GM13977 (cell line): Measurements from ENCODE around the gene THBS1.

Source experiments
- DNase-seq: peaks from one replicate; pipeline ENCODE4 v3.0.0; 2012; ENCODE audit warnings: low spot score
- in situ Hi-C: fragments of 300-500 bp; cut with MboI; formaldehyde crosslinking; loops from one replicate; pipeline ENCODE4 v1.12.0; 2022; ENCODE audit warnings: low sequenced_read_pairs, low pct_unique_long_range_greater_than_20kb, mixed read lengths, inconsistent platforms; ENCODE audit not compliant: unreplicated experiment
- TF ChIP-seq, protein P1 (sequence below): IDR thresholded peaks from 2 replicates; pipeline ENCODE4 v1.5.1; 2012; ENCODE audit warnings: mild to moderate bottlenecking, control low read depth; ENCODE audit not compliant: insufficient read depth; ENCODE audit errors: extremely low read depth, missing control alignments

THBS1 gene

DNA sequence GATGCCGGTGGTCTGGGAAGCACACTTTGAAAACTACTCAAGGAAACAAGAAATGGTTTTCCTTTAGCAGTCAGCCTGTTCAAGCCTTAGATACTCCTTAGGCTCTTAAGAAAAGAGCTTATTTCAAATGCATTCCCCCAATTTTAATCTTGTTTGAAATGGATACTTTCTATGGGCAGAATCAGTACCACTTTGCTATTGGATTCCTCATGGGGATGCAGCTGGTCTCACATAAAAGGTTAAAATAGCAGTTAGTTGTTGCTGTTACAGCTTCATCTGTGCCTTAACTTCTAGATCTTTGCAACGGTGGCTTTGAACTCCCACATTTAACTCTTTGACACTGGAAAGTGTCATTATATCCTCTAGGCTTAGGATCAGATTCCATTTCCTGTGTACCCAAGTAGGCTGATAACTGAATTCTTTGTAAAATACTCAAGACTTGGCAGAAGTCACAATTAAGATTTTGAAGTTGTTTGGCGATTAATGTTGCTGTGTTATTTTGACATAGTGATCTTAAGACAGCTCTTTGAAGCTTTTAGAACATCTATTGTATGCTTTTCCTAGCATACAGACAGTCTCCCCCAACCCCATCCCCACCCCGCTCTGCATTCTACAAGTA is 2.2 kb downstream of the THBS1 start:
- no peak for DNase-seq
- TF ChIP-seq, protein P1, sequence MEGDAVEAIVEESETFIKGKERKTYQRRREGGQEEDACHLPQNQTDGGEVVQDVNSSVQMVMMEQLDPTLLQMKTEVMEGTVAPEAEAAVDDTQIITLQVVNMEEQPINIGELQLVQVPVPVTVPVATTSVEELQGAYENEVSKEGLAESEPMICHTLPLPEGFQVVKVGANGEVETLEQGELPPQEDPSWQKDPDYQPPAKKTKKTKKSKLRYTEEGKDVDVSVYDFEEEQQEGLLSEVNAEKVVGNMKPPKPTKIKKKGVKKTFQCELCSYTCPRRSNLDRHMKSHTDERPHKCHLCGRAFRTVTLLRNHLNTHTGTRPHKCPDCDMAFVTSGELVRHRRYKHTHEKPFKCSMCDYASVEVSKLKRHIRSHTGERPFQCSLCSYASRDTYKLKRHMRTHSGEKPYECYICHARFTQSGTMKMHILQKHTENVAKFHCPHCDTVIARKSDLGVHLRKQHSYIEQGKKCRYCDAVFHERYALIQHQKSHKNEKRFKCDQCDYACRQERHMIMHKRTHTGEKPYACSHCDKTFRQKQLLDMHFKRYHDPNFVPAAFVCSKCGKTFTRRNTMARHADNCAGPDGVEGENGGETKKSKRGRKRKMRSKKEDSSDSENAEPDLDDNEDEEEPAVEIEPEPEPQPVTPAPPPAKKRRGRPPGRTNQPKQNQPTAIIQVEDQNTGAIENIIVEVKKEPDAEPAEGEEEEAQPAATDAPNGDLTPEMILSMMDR, result no peak
- in situ Hi-C loops, result loop anchor here (25.0 kb wide), 2 partner anchors 221 to 471 kb away; no protein-coding TSS in a partner anchor

DNA sequence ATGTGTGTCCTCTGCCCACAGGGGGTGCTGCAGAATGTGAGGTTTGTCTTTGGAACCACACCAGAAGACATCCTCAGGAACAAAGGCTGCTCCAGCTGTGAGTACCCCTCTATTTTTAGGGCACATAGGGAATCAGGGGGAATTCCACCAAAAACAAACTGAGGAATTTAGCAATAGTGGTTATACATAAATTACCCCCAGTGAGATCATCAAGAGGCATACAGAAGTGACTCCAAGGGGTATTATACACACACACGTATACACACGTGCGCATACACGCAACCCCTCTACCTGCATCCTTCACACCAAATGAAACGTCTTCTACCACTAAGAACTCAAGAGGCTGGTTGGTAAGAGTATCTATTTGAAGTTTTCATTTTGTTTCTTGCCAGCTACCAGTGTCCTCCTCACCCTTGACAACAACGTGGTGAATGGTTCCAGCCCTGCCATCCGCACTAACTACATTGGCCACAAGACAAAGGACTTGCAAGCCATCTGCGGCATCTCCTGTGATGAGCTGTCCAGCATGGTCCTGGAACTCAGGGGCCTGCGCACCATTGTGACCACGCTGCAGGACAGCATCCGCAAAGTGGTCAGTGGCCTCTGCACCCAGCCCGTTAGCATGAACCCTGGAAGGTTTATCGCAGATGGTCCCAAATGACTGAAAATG is 2.9 kb downstream of the THBS1 start:
- in situ Hi-C loops, result loop anchor here (25.0 kb wide), 2 partner anchors 221 to 471 kb away; no protein-coding TSS in a partner anchor
- TF ChIP-seq, protein P1, result peak; percentile 47
- DNase-seq, result peak; percentile 51

DNA sequence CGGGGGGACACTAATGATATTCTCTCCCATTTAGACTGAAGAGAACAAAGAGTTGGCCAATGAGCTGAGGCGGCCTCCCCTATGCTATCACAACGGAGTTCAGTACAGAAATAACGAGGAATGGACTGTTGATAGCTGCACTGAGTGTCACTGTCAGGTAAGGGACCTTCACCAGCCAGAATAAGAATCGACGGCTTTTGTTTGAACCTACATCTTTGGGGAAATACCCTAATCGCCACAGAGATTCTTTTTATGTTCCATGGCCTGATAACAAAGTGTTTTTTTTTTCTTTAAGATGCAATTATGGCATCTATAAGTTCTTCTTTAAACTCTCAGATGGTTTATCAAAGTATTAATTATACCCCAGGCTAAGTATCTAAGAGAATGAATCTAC is 3.4 kb downstream of the THBS1 start:
- DNase-seq, result no peak
- in situ Hi-C loops, result loop anchor here (25.0 kb wide), 2 partner anchors 222 to 472 kb away; no protein-coding TSS in a partner anchor
- TF ChIP-seq, protein P1, result no peak

DNA sequence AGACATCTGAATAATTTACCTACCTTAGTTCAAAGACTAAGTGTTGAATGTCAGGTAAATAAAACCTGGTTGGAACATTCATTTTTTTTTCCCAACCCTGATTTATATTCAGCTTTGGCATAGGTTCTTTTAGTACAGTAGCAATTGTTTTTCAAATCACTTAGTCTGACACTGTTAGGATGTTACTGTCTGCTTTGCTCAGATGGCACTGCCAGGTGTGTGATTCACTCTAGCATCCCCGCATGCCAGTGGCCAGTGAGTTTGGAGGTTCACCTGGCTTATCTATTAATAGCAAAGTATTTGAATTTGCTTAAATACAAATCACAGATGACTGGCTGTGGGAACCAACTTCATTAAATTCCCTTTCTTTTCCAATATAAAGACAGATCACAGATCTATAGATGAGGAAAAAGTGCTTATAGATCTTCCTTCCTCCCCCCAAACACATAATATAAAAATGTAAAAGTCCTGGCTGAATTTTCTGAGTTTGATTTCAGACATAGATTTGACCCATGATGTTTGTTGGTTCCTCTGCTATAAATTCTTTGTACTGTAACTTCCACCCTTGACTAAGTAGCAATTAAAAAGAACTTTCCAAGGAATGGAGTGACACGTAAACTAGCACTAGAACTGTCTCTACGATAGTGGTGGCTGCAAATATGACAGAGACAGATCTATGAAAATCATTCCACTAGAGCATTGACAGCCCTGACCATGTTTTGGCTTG is 3.9 kb downstream of the THBS1 start:
- in situ Hi-C loops, result loop anchor here (25.0 kb wide), 2 partner anchors 223 to 473 kb away; no protein-coding TSS in a partner anchor
- no peak for DNase-seq
- TF ChIP-seq, protein P1, result no peak

DNA sequence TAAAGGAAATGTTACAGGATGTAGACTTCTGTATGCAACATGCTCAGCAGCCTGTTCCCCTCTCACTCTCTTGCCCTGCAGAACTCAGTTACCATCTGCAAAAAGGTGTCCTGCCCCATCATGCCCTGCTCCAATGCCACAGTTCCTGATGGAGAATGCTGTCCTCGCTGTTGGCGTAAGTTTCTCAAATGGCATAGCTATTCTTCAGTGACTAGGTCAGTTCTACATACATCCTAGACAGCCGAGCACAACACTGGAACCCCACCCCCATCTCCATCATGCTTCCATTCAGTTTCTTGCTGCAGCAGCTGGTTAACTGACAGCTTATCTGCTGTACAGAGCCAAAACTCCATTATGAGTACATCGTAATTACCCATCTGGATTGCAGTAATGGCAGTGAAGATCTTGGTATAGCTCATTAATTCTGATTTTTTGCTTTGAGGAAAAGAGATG is 4.5 kb downstream of the THBS1 start:
- in situ Hi-C loops, result loop anchor here (25.0 kb wide), 2 partner anchors 223 to 473 kb away; no protein-coding TSS in a partner anchor
- TF ChIP-seq, protein P1, result no peak
- DNase-seq, result no peak

DNA sequence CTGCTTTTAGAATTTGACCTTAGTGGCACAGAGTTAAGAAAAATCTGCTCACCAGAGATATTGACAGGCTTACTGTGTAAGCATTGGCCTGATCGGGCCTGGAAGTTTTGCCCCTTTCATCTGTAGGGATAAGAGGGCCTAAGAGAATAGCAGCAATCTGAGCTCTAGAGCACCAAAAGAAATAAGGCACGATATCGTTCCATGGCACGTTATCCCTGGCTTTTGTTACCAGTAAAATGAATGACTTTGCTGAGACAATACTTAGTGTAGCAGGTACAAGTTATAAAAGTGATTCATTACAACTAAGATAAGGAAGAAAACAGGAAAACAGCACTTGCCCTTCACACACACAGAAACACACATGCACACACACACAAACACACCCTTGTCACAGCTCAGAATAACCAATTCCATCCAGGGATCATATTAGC is 5.0 kb downstream of the THBS1 start:
- no peak for DNase-seq
- TF ChIP-seq, protein P1, result no peak
- in situ Hi-C loops, result loop anchor here (25.0 kb wide), 2 partner anchors 224 to 474 kb away; no protein-coding TSS in a partner anchor
